NT2/D1 (cell line): ENCODE data around the gene MYO7A.

ENCODE experiments used
- SUZ12 ChIP-seq: IDR thresholded peaks from 2 replicates; pipeline ENCODE4 v1.6.1; 2011; ENCODE audit not compliant: insufficient read length, insufficient read depth; ENCODE audit errors: extremely low read depth
- YY1 ChIP-seq: IDR thresholded peaks from 2 replicates; pipeline ENCODE4 v1.6.1; 2011; ENCODE audit not compliant: insufficient read length, insufficient read depth
- ZNF274 ChIP-seq: IDR thresholded peaks from 2 replicates; pipeline ENCODE4 v1.6.1; 2011; ENCODE audit warnings: mild to moderate bottlenecking, low read depth, low read length

DNA sequence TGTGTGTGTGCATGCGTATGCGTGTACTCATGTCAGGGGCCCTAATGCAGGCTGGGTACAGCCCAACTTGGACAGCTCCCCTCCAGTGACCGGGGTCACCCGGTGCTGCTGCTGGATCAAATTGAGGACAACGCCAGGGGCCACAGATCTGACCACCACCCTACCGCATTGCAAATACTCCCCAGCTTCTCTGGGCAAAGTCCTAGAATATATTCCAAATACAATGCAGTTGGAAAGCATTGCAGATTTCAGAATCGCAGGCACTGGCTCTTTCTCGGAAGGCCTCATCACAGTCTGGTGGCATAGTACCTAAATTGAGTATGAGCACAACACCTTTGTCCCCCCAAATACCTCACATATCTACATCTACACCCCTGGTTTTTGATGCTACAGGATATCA is 43.2 kb downstream of the MYO7A start:
- TF ChIP-seq YY1: no peak
- TF ChIP-seq ZNF274: no peak
- TF ChIP-seq SUZ12: no peak
